ENCODE results near the gene HOXB13. TPM values are rescaled to one million over a fixed set of nuclear protein-coding genes. Genes with fewer than 3 reads are reported as not detected.

HOXB13 gene
- total and polyA plus RNA-seq, 2 experiments from 2014 or later: not detected

DNA sequence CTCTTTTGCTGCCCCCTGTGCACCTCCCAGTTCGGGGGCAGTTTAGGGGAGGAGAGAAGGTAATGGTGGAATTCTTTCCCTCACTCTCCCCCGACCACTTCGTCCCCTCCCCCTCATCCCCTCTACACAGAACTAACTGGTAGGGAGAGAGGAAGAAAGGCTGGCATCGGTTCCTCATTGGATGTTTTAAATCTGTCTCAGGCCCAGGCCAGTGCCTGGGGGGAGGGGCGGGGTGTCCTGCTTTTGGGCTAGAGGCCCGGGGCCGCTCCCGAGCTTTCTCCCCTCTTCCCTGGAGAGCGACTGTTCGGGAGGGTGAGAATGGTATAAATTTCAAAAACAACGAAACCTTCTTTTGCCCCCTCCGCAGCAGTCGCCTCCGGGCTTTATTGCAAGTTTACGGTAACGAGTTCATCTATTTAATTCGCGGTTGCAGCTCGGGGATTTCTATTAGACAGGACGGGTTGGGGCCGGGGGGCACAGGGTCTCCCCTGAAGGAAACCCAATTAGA, 5.6 kb downstream of the HOXB13 start, which contains the start of gene PRAC2:
PRAC2 (plus strand) TSS at position 271 of the 508 bp plus-strand sequence. CDS start 1,226 bp downstream, outside the sequence.
- H3K9me2 ChIP-seq (ENCODE audit: insufficient read depth): no peaks in the 10 kb centered on the region
- no peaks in the 10 kb centered on the region for H3K4me1 ChIP-seq (ENCODE audit: insufficient read depth)
- no peak within 1 kb of the TSS for H3K4me2 ChIP-seq (ENCODE audit: unreplicated experiment)
- in situ Hi-C loops (cut with MboI): no loop called here
- H3F3A ChIP-seq (ENCODE audit: insufficient read depth): no peaks in the 10 kb centered on the region
- no peak within 1 kb of the TSS; the same call in 1 of the 2 replicates for H3K4me3 ChIP-seq
- 9 to 14% methylated on average over 19 to 21 of the region's 21 CpGs for WGBS, 2 experiments (ENCODE audit: low coverage in 1 of 2, low lambda C conversion rate in 2 of 2, missing lambda C conversion rate in 2 of 2)
- no peak for DNase-seq
- no peaks in the 10 kb centered on the region for H3K36me3 ChIP-seq (ENCODE audit: low read depth)
- H3K27me3 ChIP-seq (replicated peaks; ENCODE audit: insufficient read depth): peaks cover 99% of the 10 kb centered on the region
- H3K79me2 ChIP-seq (ENCODE audit: insufficient read depth): no peaks in the 10 kb centered on the region
- TF ChIP-seq EZH2 (IDR thresholded peaks at IDR 0.05; ENCODE audit: insufficient read depth, poor library complexity, severe bottlenecking) (no peak), EZH2phosphoT487 (IDR thresholded peaks at IDR 0.05; ENCODE audit: insufficient read depth, low read depth) (no peak)
- no peaks in the 10 kb centered on the region for H3K9me3 ChIP-seq (ENCODE audit: low read depth)
- H3K27ac ChIP-seq: no peak within 1 kb of the TSS
- H4K20me1 ChIP-seq (ENCODE audit: insufficient read depth): no peaks in the 10 kb centered on the region
- H2AFZ ChIP-seq: no peak within 1 kb of the TSS
- H3K9ac ChIP-seq: no peak within 1 kb of the TSS

DNA sequence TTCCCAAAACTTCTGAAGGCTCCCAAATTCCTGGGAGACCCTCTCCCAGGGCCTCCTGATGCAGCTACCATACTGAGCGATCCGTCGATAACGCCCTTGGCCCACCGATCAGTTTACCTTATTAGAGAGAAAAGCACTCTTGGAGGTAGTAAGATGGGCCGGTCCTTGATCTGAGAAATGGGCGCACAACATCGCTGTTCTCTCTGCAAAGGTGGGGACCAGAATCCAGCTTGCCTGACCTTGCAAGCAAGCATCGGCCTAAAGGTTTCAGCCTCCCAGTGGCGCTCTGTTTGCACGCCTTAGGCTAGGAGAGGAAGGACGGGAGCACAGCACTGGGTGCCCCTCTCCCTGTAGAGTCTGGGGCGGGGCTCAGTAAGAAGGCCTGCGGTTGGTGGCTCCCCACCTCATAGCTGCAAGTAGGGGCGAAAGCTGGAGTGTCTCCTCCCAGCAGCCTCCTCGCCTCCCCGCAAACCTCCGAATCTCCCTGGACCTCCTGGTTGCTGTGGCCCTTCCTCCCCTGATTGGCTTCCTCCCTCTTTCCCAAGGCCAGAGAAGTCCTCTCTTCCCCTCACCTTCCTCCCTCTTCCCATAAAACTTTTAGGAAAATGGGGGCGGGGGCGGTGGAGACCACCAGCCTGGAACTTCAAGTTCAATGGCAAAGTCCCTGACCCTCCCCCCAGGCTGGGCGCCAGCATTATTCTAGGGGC, 6.2 kb downstream of the HOXB13 start, which contains the start of gene PRAC1:
PRAC1 (minus strand) TSS at position 318 of the 707 bp plus-strand sequence; CDS start at position 192, 126 bp downstream.
- Histone ChIP-seq H2AFZ (no peak within 1 kb of the TSS), H3K27me3 (replicated peaks; ENCODE audit: insufficient read depth) (peaks cover 99% of the 10 kb centered on the region), H3F3A (ENCODE audit: insufficient read depth) (no peaks in the 10 kb centered on the region), H3K9ac (no peak within 1 kb of the TSS), H3K4me3 (no peak within 1 kb of the TSS; the same call in 1 of the 2 replicates), H3K9me2 (ENCODE audit: insufficient read depth) (no peaks in the 10 kb centered on the region), H3K79me2 (ENCODE audit: insufficient read depth) (no peaks in the 10 kb centered on the region), H4K20me1 (ENCODE audit: insufficient read depth) (no peaks in the 10 kb centered on the region), H3K27ac (no peak within 1 kb of the TSS), H3K4me1 (ENCODE audit: insufficient read depth) (no peaks in the 10 kb centered on the region), H3K4me2 (ENCODE audit: unreplicated experiment) (no peak within 1 kb of the TSS), H3K9me3 (ENCODE audit: low read depth) (no peaks in the 10 kb centered on the region), H3K36me3 (ENCODE audit: low read depth) (no peaks in the 10 kb centered on the region)
- 21 to 23% methylated on average over 21 of the region's 21 CpGs for WGBS, 2 experiments (ENCODE audit: low coverage in 1 of 2, low lambda C conversion rate in 2 of 2, missing lambda C conversion rate in 2 of 2)
- in situ Hi-C loops (cut with MboI): no loop called here
- no peak for TF ChIP-seq EZH2phosphoT487 (IDR thresholded peaks at IDR 0.05; ENCODE audit: insufficient read depth, low read depth)
- no peak for DNase-seq

DNA sequence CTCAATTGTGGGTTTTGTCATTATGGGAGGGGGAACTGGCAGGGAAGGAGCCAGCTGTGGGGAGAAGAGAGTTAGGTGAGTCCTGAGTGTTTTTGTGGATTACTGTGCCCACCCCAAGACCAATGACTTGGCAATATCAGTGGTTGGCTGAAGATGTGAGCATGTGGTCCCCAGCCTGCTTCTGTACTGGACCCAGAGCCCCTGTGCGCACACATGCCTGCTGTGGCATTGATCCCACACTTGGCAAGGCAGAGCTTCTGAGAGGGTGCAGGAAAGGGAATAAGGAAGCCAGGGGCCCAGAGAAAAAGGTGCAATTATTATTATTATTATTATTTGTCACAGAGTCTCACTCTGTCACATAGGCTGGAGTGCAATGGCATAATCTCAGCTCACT, 7.5 kb downstream of the HOXB13 start:
- no peaks in the 10 kb centered on the region for H3K79me2 ChIP-seq (ENCODE audit: insufficient read depth)
- 88 to 93% methylated on average over 1 of the region's 1 CpG for WGBS, 2 experiments (ENCODE audit: low coverage in 1 of 2, low lambda C conversion rate in 2 of 2, missing lambda C conversion rate in 2 of 2)
- H3K27ac ChIP-seq: no peak overlapping the region
- no peak overlapping the region for H3K4me2 ChIP-seq (ENCODE audit: unreplicated experiment)
- no peaks in the 10 kb centered on the region for H3K36me3 ChIP-seq (ENCODE audit: low read depth)
- H2AFZ ChIP-seq: no peak overlapping the region
- H3K9me2 ChIP-seq (ENCODE audit: insufficient read depth): no peaks in the 10 kb centered on the region
- peaks cover 99% of the 10 kb centered on the region for H3K27me3 ChIP-seq (replicated peaks; ENCODE audit: insufficient read depth)
- H3K9ac ChIP-seq: no peak overlapping the region
- no peaks in the 10 kb centered on the region for H3F3A ChIP-seq (ENCODE audit: insufficient read depth)
- in situ Hi-C loops (cut with MboI): no loop called here
- no peak overlapping the region for H3K4me3 ChIP-seq
- no peaks in the 10 kb centered on the region for H3K4me1 ChIP-seq (ENCODE audit: insufficient read depth)
- DNase-seq: no peak
- H4K20me1 ChIP-seq (ENCODE audit: insufficient read depth): no peaks in the 10 kb centered on the region
- H3K9me3 ChIP-seq (ENCODE audit: low read depth): no peaks in the 10 kb centered on the region
- no peak for TF ChIP-seq EZH2phosphoT487 (IDR thresholded peaks at IDR 0.05; ENCODE audit: insufficient read depth, low read depth)
- TF ChIP-seq EZH2 (IDR thresholded peaks at IDR 0.05; ENCODE audit: insufficient read depth, poor library complexity, severe bottlenecking): no peak

DNA sequence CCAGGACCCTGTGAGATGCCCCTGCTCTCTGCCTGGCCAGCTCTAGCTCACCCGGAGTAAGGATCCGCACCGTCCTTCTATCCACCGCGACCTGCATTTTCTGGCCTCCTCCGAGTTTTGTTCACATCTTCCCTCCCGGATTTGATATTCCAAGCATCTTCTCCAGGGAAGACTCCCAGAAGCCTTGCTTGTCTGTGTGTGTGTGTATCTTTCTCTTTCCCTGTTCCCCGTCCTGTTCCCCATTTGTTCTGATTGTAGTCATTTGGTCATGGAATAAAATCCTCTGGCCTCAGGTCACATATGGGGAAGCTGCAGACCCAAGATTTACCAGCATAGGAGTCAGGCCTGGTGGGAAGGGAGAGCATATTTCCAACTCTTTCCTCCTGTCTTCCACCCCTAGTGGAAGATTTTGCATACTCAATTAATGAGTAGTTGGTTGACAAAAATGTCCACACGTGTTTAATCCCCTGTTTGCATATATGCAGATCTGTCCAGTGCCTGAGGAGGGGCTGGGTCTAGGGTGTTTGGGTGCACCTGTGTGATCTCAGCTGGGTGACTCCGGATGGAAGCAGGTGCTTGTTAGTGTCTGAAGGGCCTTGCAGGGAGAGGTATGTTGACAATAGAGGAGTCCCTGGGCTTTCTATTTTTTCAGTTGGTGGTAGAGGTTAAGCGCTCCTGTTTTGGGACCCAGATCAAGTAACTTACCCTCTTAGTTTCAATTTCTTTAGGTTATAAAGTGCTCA, 8.1 kb downstream of the HOXB13 start:
- no peaks in the 10 kb centered on the region for H3K9me3 ChIP-seq (ENCODE audit: low read depth)
- no peak overlapping the region for H3K9ac ChIP-seq
- no peaks in the 10 kb centered on the region for H3K9me2 ChIP-seq (ENCODE audit: insufficient read depth)
- no peak for TF ChIP-seq EZH2 (IDR thresholded peaks at IDR 0.05; ENCODE audit: insufficient read depth, poor library complexity, severe bottlenecking)
- TF ChIP-seq EZH2phosphoT487 (IDR thresholded peaks at IDR 0.05; ENCODE audit: insufficient read depth, low read depth): no peak
- DNase-seq: no peak
- H3F3A ChIP-seq (ENCODE audit: insufficient read depth): no peaks in the 10 kb centered on the region
- no peak overlapping the region for H3K27ac ChIP-seq
- H3K27me3 ChIP-seq (replicated peaks; ENCODE audit: insufficient read depth): peaks cover 99% of the 10 kb centered on the region
- H3K4me3 ChIP-seq: no peak overlapping the region
- H3K36me3 ChIP-seq (ENCODE audit: low read depth): no peaks in the 10 kb centered on the region
- H3K4me2 ChIP-seq (ENCODE audit: unreplicated experiment): no peak overlapping the region
- in situ Hi-C loops (cut with MboI): no loop called here
- no peaks in the 10 kb centered on the region for H3K4me1 ChIP-seq (ENCODE audit: insufficient read depth)
- 28 to 41% methylated on average over 11 of the region's 11 CpGs for WGBS, 2 experiments (ENCODE audit: low coverage in 1 of 2, low lambda C conversion rate in 2 of 2, missing lambda C conversion rate in 2 of 2)
- H4K20me1 ChIP-seq (ENCODE audit: insufficient read depth): no peaks in the 10 kb centered on the region
- H2AFZ ChIP-seq: no peak overlapping the region
- no peaks in the 10 kb centered on the region for H3K79me2 ChIP-seq (ENCODE audit: insufficient read depth)
